Measurements from ENCODE around the gene DHRS7B.
A peak's percentile ranks its signal among the peaks of the same experiment; 100 is the strongest.

The DHRS7B gene

DNA sequence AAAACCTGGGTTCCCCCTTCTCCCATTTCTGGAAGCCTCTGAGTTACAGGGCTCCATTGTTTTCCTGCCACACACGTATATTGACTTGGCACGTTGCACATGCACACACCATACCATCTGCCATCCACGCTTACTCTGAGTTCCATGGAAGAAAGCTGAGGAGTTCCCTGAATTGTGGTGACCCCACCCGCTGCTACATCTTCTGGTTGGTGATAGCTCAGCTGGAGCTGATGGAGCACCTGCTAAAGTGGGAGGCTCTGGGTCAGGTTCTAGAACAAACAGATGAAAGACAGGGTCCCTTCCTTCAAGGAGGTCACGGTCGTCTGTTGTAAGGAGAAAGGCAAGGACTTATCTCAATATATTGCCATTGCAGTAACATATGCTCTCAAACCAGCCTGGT, 46.1 kb downstream of the DHRS7B start:
- ChIA-PET CTCF (interaction anchor here (1.4 to 2.0 kb wide), 4 partner anchors 9 to 55 kb away, joined by 3 to 4 read pairs (median 3); no protein-coding TSS in a partner anchor), POLR2A (no interaction called here)
- TF ChIP-seq, protein P1, sequence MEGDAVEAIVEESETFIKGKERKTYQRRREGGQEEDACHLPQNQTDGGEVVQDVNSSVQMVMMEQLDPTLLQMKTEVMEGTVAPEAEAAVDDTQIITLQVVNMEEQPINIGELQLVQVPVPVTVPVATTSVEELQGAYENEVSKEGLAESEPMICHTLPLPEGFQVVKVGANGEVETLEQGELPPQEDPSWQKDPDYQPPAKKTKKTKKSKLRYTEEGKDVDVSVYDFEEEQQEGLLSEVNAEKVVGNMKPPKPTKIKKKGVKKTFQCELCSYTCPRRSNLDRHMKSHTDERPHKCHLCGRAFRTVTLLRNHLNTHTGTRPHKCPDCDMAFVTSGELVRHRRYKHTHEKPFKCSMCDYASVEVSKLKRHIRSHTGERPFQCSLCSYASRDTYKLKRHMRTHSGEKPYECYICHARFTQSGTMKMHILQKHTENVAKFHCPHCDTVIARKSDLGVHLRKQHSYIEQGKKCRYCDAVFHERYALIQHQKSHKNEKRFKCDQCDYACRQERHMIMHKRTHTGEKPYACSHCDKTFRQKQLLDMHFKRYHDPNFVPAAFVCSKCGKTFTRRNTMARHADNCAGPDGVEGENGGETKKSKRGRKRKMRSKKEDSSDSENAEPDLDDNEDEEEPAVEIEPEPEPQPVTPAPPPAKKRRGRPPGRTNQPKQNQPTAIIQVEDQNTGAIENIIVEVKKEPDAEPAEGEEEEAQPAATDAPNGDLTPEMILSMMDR (IDR thresholded peaks at IDR 0.05; ENCODE audit: control extremely low read depth, extremely low read depth, low read depth, missing control alignments): no peak
- DNase-seq (ENCODE audit: extremely low spot score): no peak

DNA sequence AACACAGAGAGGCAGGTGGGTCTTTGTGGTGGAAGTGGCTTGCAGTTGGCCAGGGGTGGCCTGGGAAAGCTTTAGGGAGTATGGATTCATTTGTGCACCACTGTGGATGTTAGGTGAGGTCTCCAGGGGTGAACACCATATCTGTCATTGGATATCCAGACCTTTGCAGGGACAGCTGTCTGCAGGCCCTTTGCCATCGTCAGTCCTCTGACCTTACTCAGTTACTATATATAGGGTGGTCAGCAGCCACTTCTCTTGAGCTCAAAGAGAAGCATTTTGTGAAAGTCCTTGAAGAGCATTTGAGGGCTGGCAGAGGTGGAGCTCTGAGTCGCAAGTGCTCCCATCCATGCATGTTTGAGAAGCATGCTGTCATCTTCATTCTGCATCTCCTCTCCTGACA, 46.8 kb downstream of the DHRS7B start:
- ChIA-PET POLR2A (no interaction called here), CTCF (interaction anchor here (1.3 to 2.0 kb wide), 6 partner anchors 10 to 55 kb away, joined by 3 to 5 read pairs (median 3); no protein-coding TSS in a partner anchor)
- TF ChIP-seq, protein P1 (IDR thresholded peaks at IDR 0.05; ENCODE audit: control extremely low read depth, extremely low read depth, low read depth, missing control alignments): no peak
- DNase-seq (ENCODE audit: extremely low spot score): no peak

DNA sequence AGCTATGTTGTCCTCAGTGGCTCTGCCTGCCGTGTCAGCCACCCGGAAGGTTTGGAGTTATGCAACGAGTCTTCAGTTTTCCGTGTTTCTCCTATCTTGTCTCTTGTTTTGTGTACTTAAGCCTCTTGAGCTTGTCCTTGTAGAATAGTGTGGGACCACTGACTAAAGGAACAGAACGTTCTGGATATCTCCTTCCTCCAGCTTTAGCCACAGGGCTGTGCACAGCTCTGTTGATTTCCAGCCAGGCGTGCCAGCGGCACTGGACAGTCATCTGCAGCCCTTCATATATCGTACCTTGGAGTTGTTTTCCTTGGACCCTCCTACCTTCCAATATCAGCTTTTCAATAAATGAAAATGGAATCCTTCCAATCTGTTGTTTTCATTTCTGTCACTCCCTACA, 47.4 kb downstream of the DHRS7B start:
- no peak for DNase-seq (ENCODE audit: extremely low spot score)
- TF ChIP-seq, protein P1 (IDR thresholded peaks at IDR 0.05; ENCODE audit: control extremely low read depth, extremely low read depth, low read depth, missing control alignments): no peak
- ChIA-PET POLR2A (no interaction called here), CTCF (interaction anchor here (1.3 to 2.0 kb wide), 6 partner anchors 10 to 56 kb away, joined by 3 to 5 read pairs (median 3); no protein-coding TSS in a partner anchor)

DNA sequence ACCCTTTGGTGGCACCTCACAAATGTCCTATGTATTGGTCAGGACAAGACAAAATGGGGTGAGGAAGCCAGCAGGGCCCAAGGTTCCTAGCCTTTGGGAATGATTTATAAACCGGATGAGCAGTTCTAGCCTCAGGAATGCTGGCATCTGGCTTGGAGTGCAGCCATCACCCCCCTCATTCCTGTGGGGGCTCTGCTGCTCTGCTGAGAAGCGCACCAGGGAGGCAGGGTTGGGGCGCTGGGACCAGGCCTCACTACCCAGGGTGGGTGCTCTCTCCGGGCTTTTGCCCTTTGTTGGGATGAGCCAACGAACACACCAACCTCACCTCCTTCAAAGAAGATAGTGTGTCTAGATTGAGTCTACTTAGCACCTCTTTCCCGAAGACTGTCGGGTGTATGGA, 47.9 kb downstream of the DHRS7B start:
- DNase-seq (ENCODE audit: extremely low spot score): no peak
- ChIA-PET POLR2A (no interaction called here), CTCF (interaction anchor here (1.5 to 2.0 kb wide), 2 partner anchors 9 to 56 kb away, joined by 4 to 5 read pairs; no protein-coding TSS in a partner anchor)
- TF ChIP-seq, protein P1 (IDR thresholded peaks at IDR 0.05; ENCODE audit: control extremely low read depth, extremely low read depth, low read depth, missing control alignments): no peak

DNA sequence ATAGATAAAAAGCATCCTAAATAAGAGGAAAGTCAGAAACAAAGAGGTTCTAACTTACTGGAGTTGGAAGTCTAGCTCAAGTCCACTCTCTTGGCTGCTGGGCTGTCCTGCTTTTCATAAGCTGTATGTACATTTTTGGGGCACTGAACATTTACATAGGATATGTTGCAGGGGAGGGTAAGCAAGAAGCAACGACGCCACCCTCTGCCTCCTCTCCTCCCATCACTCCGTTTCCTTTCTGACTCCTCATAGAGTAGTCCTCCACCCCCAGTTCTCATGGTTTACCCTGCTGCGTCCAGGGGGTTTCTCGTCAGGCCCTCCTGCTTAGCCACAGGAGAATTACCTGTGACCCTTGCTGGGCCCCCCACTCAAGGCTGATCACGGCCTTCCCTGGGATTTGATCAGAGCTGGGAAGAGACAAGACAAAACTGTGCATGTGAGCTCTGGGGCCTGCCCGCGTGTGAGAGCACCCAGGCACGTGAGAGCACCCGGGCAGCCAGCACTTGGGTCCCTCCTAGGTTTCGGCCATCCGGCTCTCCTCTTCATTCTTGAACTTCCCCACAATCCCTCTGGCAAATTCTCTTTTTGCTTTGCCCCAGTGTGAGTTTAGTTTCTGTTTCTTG, 50.1 kb downstream of the DHRS7B start:
- no peak for DNase-seq (ENCODE audit: extremely low spot score)
- TF ChIP-seq, protein P1 (IDR thresholded peaks at IDR 0.05; ENCODE audit: control extremely low read depth, extremely low read depth, low read depth, missing control alignments): no peak
- CTCF ChIA-PET: interaction anchor here (2.2 kb wide), 1 partner anchor 10 kb away, joined by 7 read pairs; no protein-coding TSS in a partner anchor
- POLR2A ChIA-PET: no interaction called here

DNA sequence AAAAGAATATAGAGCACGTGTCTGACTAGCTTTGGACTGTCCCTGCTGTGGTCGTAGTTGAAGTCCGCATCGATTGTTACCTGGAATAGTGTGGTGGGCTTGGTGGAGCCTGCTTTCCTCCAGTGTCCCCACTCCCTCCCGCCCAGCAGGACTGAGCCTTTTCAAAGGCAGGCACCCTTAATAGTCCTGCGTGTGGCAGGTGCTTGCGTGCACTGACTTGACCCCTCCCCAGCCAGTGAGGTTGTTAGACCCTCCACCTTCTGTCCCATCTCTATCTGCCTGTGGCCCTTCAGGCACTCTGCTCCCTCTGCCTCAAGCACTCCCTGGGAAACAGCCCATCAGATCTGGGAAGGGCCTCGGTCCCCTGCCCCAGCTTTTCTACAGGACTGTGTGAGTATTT, 50.6 kb downstream of the DHRS7B start:
- DNase-seq (ENCODE audit: extremely low spot score): peak; percentile 10
- TF ChIP-seq, protein P1 (IDR thresholded peaks at IDR 0.05; ENCODE audit: control extremely low read depth, extremely low read depth, low read depth, missing control alignments): no peak
- CTCF ChIA-PET: interaction anchor here (1.1 to 2.2 kb wide), 3 partner anchors 9 to 26 kb away, joined by 3 to 7 read pairs (median 3); no protein-coding TSS in a partner anchor
- POLR2A ChIA-PET: no interaction called here
